Esophagus squamous epithelium (tissue), 5 donors: Measurements from ENCODE around the gene HS6ST2. TPM values are rescaled to one million over a fixed set of nuclear protein-coding genes. Genes with fewer than 3 reads are reported as not detected.

ENCODE experiments used
- DNase-seq: peaks from one replicate; lab custom pipeline; 2025; lab: John Stamatoyannopoulos, UW
- H3K27ac ChIP-seq, 4 donors: fragments of 200-600 bp; sonication (generic); one replicate each; pipeline ENCODE4 v1.5.1; 2016 to 2019; ENCODE audit warnings: mild to moderate bottlenecking in 1 of 4
- H3K27me3 ChIP-seq, 4 donors: fragments of 200-600 bp; sonication (generic); 1 replicate in 3 of 4; 2 replicates in 1 of 4; pipeline versions ENCODE4 v1.5.1 to v1.6.0; 2017 to 2021; ENCODE audit warnings: antibody characterized with exemption in 1 of 4
- H3K36me3 ChIP-seq, 3 donors: fragments of 200-600 bp; sonication (generic); one replicate each; pipeline ENCODE4 v1.5.1; 2016 to 2019
- H3K4me1 ChIP-seq, 3 donors: fragments of 200-600 bp; sonication (generic); one replicate each; pipeline ENCODE4 v1.5.1; 2017 to 2019
- H3K4me3 ChIP-seq, 4 donors: fragments of 200-600 bp; sonication (generic); 1 replicate in 3 of 4; 2 replicates in 1 of 4; pipeline ENCODE4 v1.5.1; 2016 to 2019; ENCODE audit warnings: mild to moderate bottlenecking in 2 of 4, moderate library complexity in 1 of 4
- H3K9me3 ChIP-seq, 3 donors: fragments of 200-600 bp; sonication (generic); one replicate each; pipeline ENCODE4 v1.5.1; 2016 to 2019
- POLR2A ChIP-seq, 4 donors: fragments of 450-650 bp; IDR thresholded peaks; one replicate each; pipeline ENCODE4 v1.6.1; 2017; ENCODE audit warnings: antibody characterized with exemption in 4 of 4, mild to moderate bottlenecking in 4 of 4, moderate library complexity in 3 of 4
- WGBS, 2 donors: methylation state at CpG; one replicate each; pipeline ENCODE4 v1.1.5; 2018; 5-methylcytosine and 5-hydroxymethylcytosine counted together
- intact Hi-C: fragments of 100-400 bp; cut with DNase I; formaldehyde crosslinking; loops from one replicate; pipeline ENCODE4 v1.15.0; 2022
- total RNA-seq, 4 donors: library from RNA; depleted of rRNA; stranded (reverse); fragments of >200 nt; gene quantifications; one replicate each; pipeline ENCODE4 v1.1.0, GENCODE V29; 2016
- TF ChIP-seq, protein P1 (sequence below), 6 experiments: fragments of 450-650 bp in 4 of 6; fragments of 200-600 bp in 2 of 6; sonication (generic) in 2 of 6; IDR thresholded peaks; one replicate each; pipeline ENCODE4 v1.5.1; 2016 to 2019; ENCODE audit warnings: antibody characterized with exemption in 6 of 6, mild to moderate bottlenecking in 4 of 6, moderate library complexity in 4 of 6
- donor health status: DM: yes; HTN: yes; CAD: no.

The HS6ST2 gene
- total RNA-seq, 4 donors from 2014 or later, result 6.3 to 9.0 (median 7.1) TPM

DNA sequence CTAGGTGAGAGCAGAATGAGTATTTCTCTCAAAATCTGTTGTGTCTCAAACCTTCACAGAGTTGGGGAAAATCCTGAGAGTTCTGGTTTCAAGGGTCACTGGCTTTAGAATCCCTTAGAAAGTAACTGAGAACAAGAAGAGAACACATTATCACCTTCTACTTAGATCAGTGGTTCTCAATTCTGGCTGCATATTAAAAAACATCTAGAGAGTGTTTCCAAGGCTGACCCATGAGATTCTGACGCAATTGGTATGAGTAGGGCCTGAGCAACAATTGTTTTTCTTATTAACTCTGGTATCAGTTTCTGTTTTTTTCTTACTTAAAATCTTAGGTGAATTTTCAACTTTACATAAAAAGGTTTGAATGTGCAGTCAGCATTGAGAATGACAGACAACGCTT is 212.8 kb downstream of the HS6ST2 start:
- H3K9me3 ChIP-seq, result no peaks in the 10 kb centered on the region
- no peaks in the 10 kb centered on the region for H3K36me3 ChIP-seq
- no peak overlapping the region for H3K4me3 ChIP-seq
- TF ChIP-seq, protein P1, sequence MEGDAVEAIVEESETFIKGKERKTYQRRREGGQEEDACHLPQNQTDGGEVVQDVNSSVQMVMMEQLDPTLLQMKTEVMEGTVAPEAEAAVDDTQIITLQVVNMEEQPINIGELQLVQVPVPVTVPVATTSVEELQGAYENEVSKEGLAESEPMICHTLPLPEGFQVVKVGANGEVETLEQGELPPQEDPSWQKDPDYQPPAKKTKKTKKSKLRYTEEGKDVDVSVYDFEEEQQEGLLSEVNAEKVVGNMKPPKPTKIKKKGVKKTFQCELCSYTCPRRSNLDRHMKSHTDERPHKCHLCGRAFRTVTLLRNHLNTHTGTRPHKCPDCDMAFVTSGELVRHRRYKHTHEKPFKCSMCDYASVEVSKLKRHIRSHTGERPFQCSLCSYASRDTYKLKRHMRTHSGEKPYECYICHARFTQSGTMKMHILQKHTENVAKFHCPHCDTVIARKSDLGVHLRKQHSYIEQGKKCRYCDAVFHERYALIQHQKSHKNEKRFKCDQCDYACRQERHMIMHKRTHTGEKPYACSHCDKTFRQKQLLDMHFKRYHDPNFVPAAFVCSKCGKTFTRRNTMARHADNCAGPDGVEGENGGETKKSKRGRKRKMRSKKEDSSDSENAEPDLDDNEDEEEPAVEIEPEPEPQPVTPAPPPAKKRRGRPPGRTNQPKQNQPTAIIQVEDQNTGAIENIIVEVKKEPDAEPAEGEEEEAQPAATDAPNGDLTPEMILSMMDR (IDR thresholded peaks at IDR 0.05), result no peak
- no peak for TF ChIP-seq POLR2A (IDR thresholded peaks at IDR 0.05)
- DNase-seq, result no peak
- 88 to 90% methylated on average over 2 of the region's 2 CpGs for WGBS, 2 donors
- peaks cover 0 to 19% (median 0%) of the 10 kb centered on the region in 3 donors for H3K4me1 ChIP-seq
- no peak overlapping the region for H3K27ac ChIP-seq
- H3K27me3 ChIP-seq, result no peaks in the 10 kb centered on the region
- intact Hi-C loops, result no loop called here

DNA sequence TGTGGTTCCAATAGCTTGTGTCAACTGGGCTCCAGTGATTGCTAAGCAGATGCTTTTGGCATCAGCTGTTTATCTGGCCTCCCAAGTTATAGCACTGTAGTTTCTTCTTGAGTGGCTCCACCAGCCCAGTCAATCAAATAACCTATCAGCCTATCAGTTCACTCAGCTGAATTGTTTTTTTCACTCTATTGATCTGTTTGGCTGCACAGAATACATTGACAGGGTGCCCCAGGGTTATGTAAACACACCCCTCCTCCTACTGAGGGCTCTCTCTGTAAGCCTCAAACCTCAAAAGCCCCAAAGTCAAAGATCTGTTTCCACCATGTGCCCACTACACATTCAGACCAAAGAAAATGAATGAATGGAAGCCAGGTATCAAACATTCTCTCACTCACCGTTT is 214.0 kb downstream of the HS6ST2 start:
- WGBS, 2 donors, result 0 to 38% methylated on average over 1 of the region's 1 CpG
- H3K36me3 ChIP-seq, result no peaks in the 10 kb centered on the region
- TF ChIP-seq, protein P1 (IDR thresholded peaks at IDR 0.05), result no peak
- no peak for TF ChIP-seq POLR2A (IDR thresholded peaks at IDR 0.05)
- intact Hi-C loops, result no loop called here
- no peaks in the 10 kb centered on the region for H3K9me3 ChIP-seq
- H3K27me3 ChIP-seq, result no peaks in the 10 kb centered on the region
- no peak for DNase-seq
- H3K4me1 ChIP-seq, result peaks cover 0 to 24% (median 0%) of the 10 kb centered on the region in 3 donors
- H3K4me3 ChIP-seq, result no peak overlapping the region
- H3K27ac ChIP-seq, result no peak overlapping the region

DNA sequence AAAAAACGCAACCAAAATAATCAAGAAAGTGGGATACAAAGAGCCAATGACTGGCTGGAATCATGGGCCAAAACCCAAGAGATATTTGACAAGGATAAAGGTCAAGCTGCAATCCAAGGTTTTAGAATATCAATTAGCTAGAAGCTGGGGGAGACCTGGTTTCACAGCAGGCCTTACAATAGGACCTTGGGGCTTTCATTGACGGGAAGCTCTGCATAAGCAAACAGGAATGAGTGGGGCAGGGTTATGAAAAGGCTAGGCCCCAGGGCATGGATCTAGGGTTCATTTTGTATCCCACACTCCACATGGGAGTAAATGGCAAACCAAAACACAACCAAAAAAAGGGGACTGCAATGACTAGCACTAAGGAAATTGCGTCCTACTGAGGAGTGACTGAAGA is 215.3 kb downstream of the HS6ST2 start:
- DNase-seq, result no peak
- H3K27me3 ChIP-seq, result no peaks in the 10 kb centered on the region
- WGBS, 2 donors, result 61 to 86% methylated on average over 3 of the region's 3 CpGs

DNA sequence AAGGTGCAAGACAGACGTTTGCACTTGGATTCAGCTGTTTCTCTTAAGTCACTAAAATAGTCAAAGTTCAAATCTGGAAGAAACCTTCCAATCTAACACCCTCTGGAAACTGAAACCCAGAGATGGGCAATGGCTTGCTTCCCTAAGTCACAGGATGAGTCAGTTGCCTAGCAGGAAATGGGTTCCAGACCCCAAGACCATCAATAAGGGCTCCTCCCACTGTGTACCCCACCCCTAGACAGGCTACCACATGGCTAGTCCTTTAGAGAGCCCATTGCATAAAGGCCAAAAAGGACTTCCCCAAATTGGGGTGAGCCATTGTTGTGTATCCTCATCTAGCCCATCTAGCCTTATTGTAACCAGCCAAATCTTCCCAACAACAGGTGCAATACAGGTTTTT is 216.2 kb downstream of the HS6ST2 start:
- no peaks in the 10 kb centered on the region for H3K27me3 ChIP-seq
- H3K4me3 ChIP-seq, result no peak overlapping the region
- no peaks in the 10 kb centered on the region for H3K9me3 ChIP-seq
- TF ChIP-seq, protein P1 (IDR thresholded peaks at IDR 0.05), result no peak
- TF ChIP-seq POLR2A (IDR thresholded peaks at IDR 0.05), result no peak
- peaks cover 0 to 45% (median 0%) of the 10 kb centered on the region in 3 donors for H3K4me1 ChIP-seq
- no peak for DNase-seq
- intact Hi-C loops, result no loop called here
- 0 to 43% methylated on average over 1 of the region's 1 CpG for WGBS, 2 donors
- H3K36me3 ChIP-seq, result no peaks in the 10 kb centered on the region
- H3K27ac ChIP-seq, result peak overlapping the region in 1 of 4 donors; percentile 9

More for the DNA sequence above, 215.3 kb downstream of the HS6ST2 start:
- intact Hi-C loops, result no loop called here
- no peaks in the 10 kb centered on the region for H3K36me3 ChIP-seq
- TF ChIP-seq, protein P1 (IDR thresholded peaks at IDR 0.05), result no peak
- H3K4me3 ChIP-seq, result no peak overlapping the region
- H3K27ac ChIP-seq, result no peak overlapping the region
- H3K4me1 ChIP-seq, result peaks cover 0 to 38% (median 0%) of the 10 kb centered on the region in 3 donors
- no peaks in the 10 kb centered on the region for H3K9me3 ChIP-seq

DNA sequence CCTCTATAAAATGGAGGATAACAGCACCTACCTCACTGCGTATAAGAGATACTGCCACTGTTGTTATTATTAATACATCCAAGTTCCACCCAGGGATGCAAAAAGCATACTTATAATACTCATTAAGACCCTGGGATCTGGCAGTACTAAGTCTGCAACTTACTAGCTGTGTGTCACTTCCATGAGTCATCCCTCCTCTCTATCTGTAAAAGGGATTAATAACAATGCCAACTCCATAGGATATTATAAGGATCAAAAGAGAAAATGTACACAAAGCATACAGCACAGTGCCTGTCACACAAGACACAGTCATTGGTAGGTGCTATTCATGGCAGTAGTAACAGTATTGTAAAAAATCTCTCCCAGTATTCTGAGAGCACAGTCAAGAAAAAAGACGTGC is 216.7 kb downstream of the HS6ST2 start:
- intact Hi-C loops, result no loop called here
- Histone ChIP-seq H3K36me3 (no peaks in the 10 kb centered on the region), H3K27me3 (no peaks in the 10 kb centered on the region), H3K4me3 (no peak overlapping the region), H3K4me1 (peaks cover 0 to 48% (median 0%) of the 10 kb centered on the region in 3 donors), H3K27ac (no peak overlapping the region), H3K9me3 (no peaks in the 10 kb centered on the region)
- no peak for DNase-seq
- 33 to 48% methylated on average over 2 of the region's 2 CpGs for WGBS, 2 donors
- TF ChIP-seq, protein P1 (IDR thresholded peaks at IDR 0.05), result no peak
- no peak for TF ChIP-seq POLR2A (IDR thresholded peaks at IDR 0.05)
